Hepatic stellate cell (primary cell): ENCODE measurements around the gene MOGAT3.
A peak's percentile ranks its signal among the peaks of the same experiment; 100 is the strongest.

Experiments
- DNase-seq: peaks from one replicate; pipeline ENCODE4 v3.0.0; 2011; ENCODE audit warnings: low spot score

The MOGAT3 gene

GRCh38 chr7:101160910-101161309 is 39.9 kb downstream of the MOGAT3 start:
- no peak for DNase-seq

GRCh38 chr7:101159696-101160674 is 40.9 kb downstream of the MOGAT3 start:
- DNase-seq: no peak

GRCh38 chr7:101156866-101157589 is 43.8 kb downstream of the MOGAT3 start:
- no peak for DNase-seq

- DNase-seq: no peak
Observed at GRCh38 chr7:101156277-101156676, 44.6 kb downstream of the MOGAT3 start.

GRCh38 chr7:101155303-101155702 is 45.5 kb downstream of the MOGAT3 start:
- DNase-seq: no peak

GRCh38 chr7:101154693-101155102 is 46.1 kb downstream of the MOGAT3 start:
- no peak for DNase-seq

GRCh38 chr7:101153969-101154692 is 46.7 kb downstream of the MOGAT3 start, which contains the start of gene AP1S1:
TSS of gene AP1S1 (plus strand) at chr7:101154476. CDS start at chr7:101154515, 39 bp downstream.
- DNase-seq: peak; percentile 98

GRCh38 chr7:101151908-101152651 is 48.8 kb downstream of the MOGAT3 start:
- DNase-seq: no peak
